Brain microvascular endothelial cell (primary cell): ENCODE results near the gene KANK4.

Experiments used
- DNase-seq: peaks from one replicate; pipeline ENCODE4 v3.0.0-alpha.2; 2020
- H3K27ac ChIP-seq: fragments of 250-450 bp; sonication (Bioruptor Pico); 2 replicates; pipeline ENCODE4 v1.5.1; 2020; ENCODE audit warnings: mild to moderate bottlenecking, moderate library complexity
- H3K27me3 ChIP-seq: fragments of 250-450 bp; sonication (Bioruptor Pico); replicated peaks from 2 replicates; pipeline ENCODE4 v1.5.1; 2020; ENCODE audit warnings: mild to moderate bottlenecking
- H3K36me3 ChIP-seq: fragments of 250-450 bp; sonication (Bioruptor Pico); replicated peaks from 2 replicates; pipeline ENCODE4 v1.5.1; 2020; ENCODE audit warnings: mild to moderate bottlenecking
- H3K4me3 ChIP-seq: 2 replicates; pipeline ENCODE4 v1.5.1; 2011; ENCODE audit warnings: low read depth, mild to moderate bottlenecking, control low read depth, low read length, moderate library complexity
- in situ Hi-C: cut with HindIII; loops from 2 replicates; pipeline ENCODE4 v1.10.0; 2017; ENCODE audit warnings: low sequenced_read_pairs, low pct_ligation_motif_present
- TF ChIP-seq, protein P1 (sequence below): IDR thresholded peaks from 2 replicates; pipeline ENCODE4 v1.5.1; 2011; ENCODE audit warnings: low read depth, mild to moderate bottlenecking, moderate library complexity, low read length, control low read depth, inconsistent platforms; ENCODE audit errors: missing control alignments

The KANK4 gene

DNA sequence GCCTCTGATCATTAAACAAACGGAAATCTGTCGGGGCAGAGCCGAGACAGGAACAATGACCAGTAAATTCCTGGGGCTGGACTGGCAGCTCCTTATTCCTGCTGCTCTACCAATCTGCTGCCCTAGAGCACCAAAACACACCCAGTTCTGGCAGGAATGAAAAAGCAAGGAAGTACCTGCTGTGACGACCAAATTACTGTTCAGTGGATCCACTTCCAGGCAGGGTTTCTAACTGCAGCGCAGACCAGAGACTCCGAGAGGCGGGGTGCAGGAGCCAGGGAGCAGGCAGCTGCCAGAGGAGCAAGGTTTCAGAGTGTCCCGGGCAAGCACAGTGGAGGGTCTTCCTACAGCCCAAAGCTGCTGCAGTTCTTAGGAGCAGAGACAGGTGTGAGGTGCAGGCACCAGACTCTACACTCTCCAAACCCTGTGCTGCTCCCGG, 32.4 kb downstream of the KANK4 start:
- no peak overlapping the region for H3K4me3 ChIP-seq
- H3K36me3 ChIP-seq, result no peaks in the 10 kb centered on the region
- no peak for DNase-seq
- in situ Hi-C loops, result no loop called here
- TF ChIP-seq, protein P1, sequence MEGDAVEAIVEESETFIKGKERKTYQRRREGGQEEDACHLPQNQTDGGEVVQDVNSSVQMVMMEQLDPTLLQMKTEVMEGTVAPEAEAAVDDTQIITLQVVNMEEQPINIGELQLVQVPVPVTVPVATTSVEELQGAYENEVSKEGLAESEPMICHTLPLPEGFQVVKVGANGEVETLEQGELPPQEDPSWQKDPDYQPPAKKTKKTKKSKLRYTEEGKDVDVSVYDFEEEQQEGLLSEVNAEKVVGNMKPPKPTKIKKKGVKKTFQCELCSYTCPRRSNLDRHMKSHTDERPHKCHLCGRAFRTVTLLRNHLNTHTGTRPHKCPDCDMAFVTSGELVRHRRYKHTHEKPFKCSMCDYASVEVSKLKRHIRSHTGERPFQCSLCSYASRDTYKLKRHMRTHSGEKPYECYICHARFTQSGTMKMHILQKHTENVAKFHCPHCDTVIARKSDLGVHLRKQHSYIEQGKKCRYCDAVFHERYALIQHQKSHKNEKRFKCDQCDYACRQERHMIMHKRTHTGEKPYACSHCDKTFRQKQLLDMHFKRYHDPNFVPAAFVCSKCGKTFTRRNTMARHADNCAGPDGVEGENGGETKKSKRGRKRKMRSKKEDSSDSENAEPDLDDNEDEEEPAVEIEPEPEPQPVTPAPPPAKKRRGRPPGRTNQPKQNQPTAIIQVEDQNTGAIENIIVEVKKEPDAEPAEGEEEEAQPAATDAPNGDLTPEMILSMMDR, result no peak
- no peak overlapping the region for H3K27ac ChIP-seq
- H3K27me3 ChIP-seq, result peaks cover 15% of the 10 kb centered on the region

DNA sequence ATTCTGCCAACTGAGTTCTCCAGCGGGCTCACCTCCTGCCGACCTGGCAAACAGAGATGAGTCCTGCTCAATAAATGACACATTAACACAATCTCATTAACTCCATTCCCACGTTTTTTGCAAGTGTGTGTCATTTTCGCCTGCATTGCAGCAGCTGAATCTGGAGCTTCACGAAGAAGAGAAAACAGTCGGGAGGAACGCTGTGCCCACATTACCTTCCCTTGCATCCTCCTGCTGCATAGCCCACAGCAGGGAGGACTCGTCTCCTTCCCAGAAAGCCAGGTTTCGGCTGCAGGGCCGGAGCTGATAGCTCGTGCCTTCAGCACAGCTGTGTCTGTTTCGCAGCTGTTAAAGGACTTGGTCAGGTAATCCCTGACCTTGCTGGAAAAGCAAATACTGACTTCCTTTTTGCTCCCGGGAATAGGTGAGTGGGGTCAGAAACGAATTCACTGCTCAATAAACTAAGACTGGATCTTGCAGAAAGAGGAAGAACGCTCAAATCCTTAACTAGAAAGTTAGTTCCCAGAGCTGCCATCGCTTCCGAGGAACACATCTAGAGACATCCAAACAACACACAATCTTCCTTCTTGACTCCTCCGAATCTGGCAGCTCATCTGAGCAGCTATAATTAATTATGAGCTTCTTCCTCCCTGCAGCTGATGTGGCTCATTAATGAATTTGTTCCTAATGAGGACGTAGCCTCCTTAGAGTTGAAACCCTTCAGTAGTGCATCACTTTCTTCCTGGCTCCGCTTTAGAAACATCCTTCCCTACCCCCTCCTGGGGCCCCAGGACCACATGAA, 33.0 kb downstream of the KANK4 start:
- Histone ChIP-seq H3K27me3 (peaks cover 15% of the 10 kb centered on the region), H3K4me3 (no peak overlapping the region), H3K36me3 (no peaks in the 10 kb centered on the region), H3K27ac (no peak overlapping the region)
- TF ChIP-seq, protein P1, result no peak
- in situ Hi-C loops, result no loop called here
- DNase-seq, result no peak

DNA sequence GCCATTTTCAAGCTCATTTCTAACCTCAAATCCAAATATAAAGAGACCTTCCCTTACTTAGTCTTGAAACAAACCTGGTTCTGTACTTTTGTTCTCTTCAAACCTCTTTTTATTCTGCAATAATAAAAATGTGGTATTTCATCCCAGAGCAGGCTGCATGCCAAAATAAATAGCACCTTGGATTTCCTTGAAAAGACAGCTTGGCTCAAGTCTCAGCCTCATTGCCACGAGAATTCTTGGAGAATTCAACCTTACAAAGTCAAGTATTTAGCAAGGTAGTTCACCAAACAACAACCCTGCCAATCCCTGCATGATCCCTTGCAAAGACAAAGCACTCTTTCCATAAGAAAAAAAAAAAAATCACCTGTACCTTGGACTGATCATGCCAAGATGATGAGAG, 33.8 kb downstream of the KANK4 start:
- TF ChIP-seq, protein P1, result no peak
- DNase-seq, result no peak
- Histone ChIP-seq H3K27me3 (peaks cover 15% of the 10 kb centered on the region), H3K27ac (no peak overlapping the region), H3K36me3 (no peaks in the 10 kb centered on the region), H3K4me3 (no peak overlapping the region)
- in situ Hi-C loops, result no loop called here

DNA sequence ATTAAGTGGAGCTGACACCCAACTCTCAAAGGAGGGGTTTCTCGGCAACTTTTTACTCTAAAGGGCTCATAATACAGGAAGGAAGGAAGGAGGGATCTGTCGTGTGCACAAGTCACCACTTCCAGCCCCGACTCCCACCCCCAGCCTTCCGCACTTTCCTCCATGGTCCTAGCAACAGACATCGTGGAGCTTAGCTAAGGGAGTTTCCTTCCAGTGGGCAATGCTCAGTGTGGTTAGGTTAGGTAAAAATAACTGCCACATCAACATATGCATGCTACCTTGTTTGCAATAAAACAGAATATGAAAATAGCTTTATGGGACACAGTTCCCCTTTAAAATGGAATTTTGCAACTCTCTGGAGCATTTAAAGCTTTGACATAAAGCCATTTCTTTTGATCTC, 35.2 kb downstream of the KANK4 start:
- TF ChIP-seq, protein P1, result no peak
- in situ Hi-C loops, result no loop called here
- no peak for DNase-seq

DNA sequence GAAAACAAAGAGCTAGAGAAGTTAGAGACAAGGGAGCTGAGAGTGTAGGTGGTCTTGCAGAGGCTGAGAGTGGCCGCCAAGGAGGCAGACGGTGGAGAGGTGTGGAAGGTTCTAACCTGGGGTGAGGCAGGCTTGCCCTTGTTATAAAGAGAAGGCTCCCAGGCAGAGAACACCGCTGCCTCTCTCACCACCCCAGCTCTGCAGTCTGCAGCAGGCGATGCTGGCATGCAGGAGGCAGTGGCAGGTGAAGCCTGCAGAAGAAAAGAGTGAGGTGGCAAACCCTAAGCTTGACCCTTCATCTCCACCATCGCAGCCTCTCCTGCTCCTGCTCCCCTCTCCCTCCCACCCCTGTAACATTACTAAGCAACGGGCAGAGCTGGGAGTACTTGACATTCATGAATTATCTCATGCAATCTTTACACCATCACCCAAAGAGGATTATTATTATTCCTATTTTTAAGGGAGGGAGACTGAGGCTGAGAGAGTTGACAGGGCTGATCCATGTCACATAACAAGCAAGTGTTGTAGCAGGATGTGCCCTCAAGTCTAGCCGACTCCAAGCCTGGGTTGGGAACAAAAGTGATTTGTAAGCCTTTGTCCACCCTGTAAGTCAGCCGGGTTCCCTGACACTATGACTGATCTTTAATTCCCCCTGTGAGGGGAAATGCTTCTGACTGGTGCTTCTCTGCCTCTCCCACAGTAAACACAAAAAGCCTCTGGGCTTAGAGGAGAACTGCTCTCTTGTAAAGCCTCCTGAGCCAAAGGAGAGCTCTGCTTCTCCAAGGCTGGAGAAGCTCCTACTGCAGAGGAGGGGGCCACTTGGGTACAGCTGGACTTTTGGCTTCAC, 36.1 kb downstream of the KANK4 start:
- H3K27me3 ChIP-seq, result peaks cover 15% of the 10 kb centered on the region
- H3K4me3 ChIP-seq, result no peak overlapping the region
- no peaks in the 10 kb centered on the region for H3K36me3 ChIP-seq
- in situ Hi-C loops, result no loop called here
- no peak overlapping the region for H3K27ac ChIP-seq
- TF ChIP-seq, protein P1, result no peak
- DNase-seq, result no peak

More for the DNA sequence above, 35.2 kb downstream of the KANK4 start:
- Histone ChIP-seq H3K27me3 (peaks cover 15% of the 10 kb centered on the region), H3K27ac (no peak overlapping the region), H3K36me3 (no peaks in the 10 kb centered on the region), H3K4me3 (no peak overlapping the region)
